NOMO-1 treated with DMSO at 0.1 percent for 48 hours (cell line): ENCODE results near the gene VSTM1.
A peak's percentile ranks its signal among the peaks of the same experiment; 100 is the strongest.

Experiments
- DNase-seq: peaks from one replicate; lab custom pipeline; 2025; ENCODE audit not compliant: unreplicated experiment; lab: John Stamatoyannopoulos, UW

Gene VSTM1

GRCh38 chr19:54013866-54014265, 49.8 kb downstream of the VSTM1 start:
- no peak for DNase-seq

DNA sequence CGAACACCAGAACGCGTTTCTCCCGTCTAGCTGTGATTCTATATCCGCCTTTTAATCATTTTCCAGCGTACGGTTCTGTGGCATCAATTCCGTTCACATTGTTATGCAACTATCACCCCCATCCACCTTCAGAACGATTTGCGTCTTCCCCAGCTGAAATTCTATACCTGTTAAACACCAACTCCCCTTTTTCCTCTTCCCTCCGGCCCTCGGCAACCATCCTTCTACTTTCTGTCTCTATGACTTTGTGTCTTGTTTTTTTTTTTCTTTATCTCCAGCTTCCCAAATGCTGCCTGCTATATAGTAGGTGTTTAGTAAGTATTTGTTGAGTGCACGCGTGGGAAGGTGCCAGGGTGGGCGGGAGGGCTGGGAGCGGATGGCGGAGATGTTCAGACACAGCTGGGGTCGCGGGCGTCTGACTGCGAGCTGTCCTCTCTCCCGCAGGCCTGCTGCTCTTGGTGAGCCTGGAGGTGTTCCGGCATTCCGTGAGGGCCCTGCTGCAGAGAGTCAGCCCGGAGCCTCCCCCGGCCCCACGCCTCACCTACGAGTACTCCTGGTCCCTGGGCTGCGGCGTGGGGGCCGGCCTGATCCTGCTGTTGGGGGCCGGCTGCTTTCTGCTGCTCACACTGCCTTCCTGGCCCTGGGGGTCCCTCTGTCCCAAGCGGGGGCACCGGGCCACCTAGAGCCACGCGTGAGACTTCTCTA, 52.0 kb downstream of the VSTM1 start:
- DNase-seq, result no peak

- DNase-seq, result no peak
Measured at GRCh38 chr19:54010474-54010873, 53.2 kb downstream of the VSTM1 start.

- DNase-seq, result no peak
Measured at GRCh38 chr19:54009440-54009839, 54.3 kb downstream of the VSTM1 start.

- DNase-seq, result peak; percentile 20
Measured at GRCh38 chr19:54002495-54003315, 61.0 kb downstream of the VSTM1 start.

DNA sequence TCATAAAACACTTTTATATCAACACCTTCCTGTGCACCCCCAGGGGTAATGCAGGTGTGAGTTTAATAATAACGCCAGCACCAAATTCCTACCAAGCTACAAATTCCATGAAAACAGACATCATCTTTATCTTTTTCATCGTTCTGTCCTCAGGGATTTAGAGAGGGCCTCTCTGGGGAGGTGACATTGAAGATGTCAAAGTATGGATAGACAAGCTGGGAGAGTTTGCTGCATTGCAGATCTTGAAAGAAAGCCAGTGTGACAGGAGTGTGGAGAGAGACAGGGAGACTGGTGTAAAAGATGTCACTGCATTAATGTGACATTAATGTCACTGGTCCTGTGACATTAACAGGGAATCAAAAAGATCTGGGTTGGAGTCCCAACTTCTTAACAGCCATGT, 62.2 kb downstream of the VSTM1 start:
- DNase-seq, result no peak

- DNase-seq, result no peak
Measured at GRCh38 chr19:53999694-54000093, 64.0 kb downstream of the VSTM1 start.

- no peak for DNase-seq
Measured at GRCh38 chr19:53998223-53998622, 65.5 kb downstream of the VSTM1 start.

DNA sequence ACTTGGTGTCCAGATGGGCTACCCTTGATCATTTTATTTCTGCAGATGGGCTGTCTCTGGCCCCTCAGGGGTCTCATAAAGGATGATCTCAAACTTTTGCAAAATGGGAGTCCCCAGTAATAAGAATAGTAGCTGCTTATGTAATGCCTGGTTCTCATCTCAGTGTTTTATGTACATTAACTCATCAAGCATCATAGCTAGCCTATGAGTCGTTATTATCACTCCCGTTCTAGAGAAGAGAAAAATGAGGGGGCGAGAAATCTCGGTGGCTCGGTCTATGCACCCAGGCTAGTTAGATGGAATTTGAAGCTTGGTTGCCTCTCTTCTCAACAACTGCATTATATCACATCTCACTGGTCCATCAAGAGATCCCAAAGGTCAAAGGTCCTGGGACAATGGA, 68.9 kb downstream of the VSTM1 start:
- DNase-seq, result no peak

GRCh38 chr19:53993448-53993847, 70.2 kb downstream of the VSTM1 start:
- DNase-seq, result no peak

DNA sequence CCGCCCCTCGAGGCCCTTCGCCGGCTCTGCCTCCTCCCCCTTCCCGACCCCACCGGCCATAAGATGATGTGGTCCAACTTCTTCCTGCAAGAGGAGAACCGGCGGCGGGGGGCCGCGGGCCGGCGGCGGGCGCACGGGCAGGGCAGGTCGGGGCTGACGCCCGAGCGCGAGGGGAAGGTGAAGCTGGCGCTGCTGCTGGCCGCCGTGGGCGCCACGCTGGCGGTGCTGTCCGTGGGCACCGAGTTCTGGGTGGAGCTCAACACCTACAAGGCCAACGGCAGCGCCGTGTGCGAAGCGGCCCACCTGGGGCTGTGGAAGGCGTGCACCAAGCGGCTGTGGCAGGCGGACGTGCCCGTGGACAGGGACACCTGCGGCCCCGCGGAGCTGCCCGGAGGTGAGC, 70.9 kb downstream of the VSTM1 start:
- DNase-seq, result no peak

- DNase-seq, result no peak
Measured at GRCh38 chr19:53992211-53992610, 71.5 kb downstream of the VSTM1 start.

GRCh38 chr19:53991224-53992113, 72.2 kb downstream of the VSTM1 start, which contains the start of gene CACNG6:
TSS of gene CACNG6 (plus strand) at chr19:53991637. CDS start at chr19:53992878, 1,241 bp downstream.
- no peak for DNase-seq
